NCI-H187 treated with DMSO at 0.1 percent for 48 hours (cell line): Measurements from ENCODE around the gene BCAS3.
"Not testable (repeated sequence)": the region's sequence is repeated elsewhere in the genome, so short reads cannot be mapped to it uniquely, and the experiment has no call there.

ENCODE experiments used
- DNase-seq: peaks from one replicate; lab custom pipeline; 2025; lab: John Stamatoyannopoulos, UW

BCAS3 gene

GRCh38 chr17:60886731-60887613 lies 209.3 kb downstream of the BCAS3 start:
- not testable (repeated sequence) for DNase-seq

- no peak for DNase-seq
These were observed 210.0 kb downstream of the BCAS3 start for GRCh38 chr17:60887614-60888028.

GRCh38 chr17:60888812-60889709 lies 211.4 kb downstream of the BCAS3 start:
- no peak for DNase-seq

GRCh38 chr17:60891149-60891548 lies 213.5 kb downstream of the BCAS3 start:
- DNase-seq = no peak

- no peak for DNase-seq
These were observed 215.8 kb downstream of the BCAS3 start for GRCh38 chr17:60893475-60893874.

- DNase-seq = no peak
These were observed 219.3 kb downstream of the BCAS3 start for GRCh38 chr17:60896996-60897395.

- DNase-seq = no peak
These were observed 221.5 kb downstream of the BCAS3 start for GRCh38 chr17:60899115-60899514.

- no peak for DNase-seq
These were observed 223.0 kb downstream of the BCAS3 start for GRCh38 chr17:60900688-60901087.

GRCh38 chr17:60901242-60901641 lies 223.6 kb downstream of the BCAS3 start:
- no peak for DNase-seq

- no peak for DNase-seq
These were observed 224.2 kb downstream of the BCAS3 start for GRCh38 chr17:60901806-60902205.

- no peak for DNase-seq
These were observed 224.7 kb downstream of the BCAS3 start for GRCh38 chr17:60902399-60902798.

GRCh38 chr17:60904582-60904981 lies 226.9 kb downstream of the BCAS3 start:
- DNase-seq = no peak

GRCh38 chr17:60905709-60906108 lies 228.1 kb downstream of the BCAS3 start:
- DNase-seq = no peak

GRCh38 chr17:60908324-60908723 lies 230.7 kb downstream of the BCAS3 start:
- no peak for DNase-seq

GRCh38 chr17:60909405-60909804 lies 231.8 kb downstream of the BCAS3 start:
- DNase-seq = no peak

- DNase-seq = no peak
These were observed 232.8 kb downstream of the BCAS3 start for GRCh38 chr17:60910415-60910814.

GRCh38 chr17:60914078-60914477 lies 236.4 kb downstream of the BCAS3 start:
- DNase-seq = no peak

- DNase-seq = no peak
These were observed 238.4 kb downstream of the BCAS3 start for GRCh38 chr17:60916043-60916442.

GRCh38 chr17:60920107-60920506 lies 242.5 kb downstream of the BCAS3 start:
- DNase-seq = no peak

GRCh38 chr17:60923000-60923399 lies 245.3 kb downstream of the BCAS3 start:
- DNase-seq = no peak

- DNase-seq = no peak
These were observed 249.0 kb downstream of the BCAS3 start for GRCh38 chr17:60926466-60927183.

- no peak for DNase-seq
These were observed 256.1 kb downstream of the BCAS3 start for GRCh38 chr17:60933739-60934138.
